WTC11 (cell line): ENCODE data around the gene TPST2. TPM values are rescaled to one million over a fixed set of nuclear protein-coding genes. Genes with fewer than 3 reads are reported as not detected.

Source experiments
- ATAC-seq: fragments of 200-7000 bp; cut with Tn5 transposase; 2 replicates; pipeline ENCODE4 v1.10.0; 2021; ENCODE audit warnings: mild to moderate bottlenecking, moderate library complexity
- CTCF ChIA-PET: fragments of 300-600 bp; sonication (Branson Sonifier 250); formaldehyde crosslinking; loops from one replicate; lab custom pipeline; 2021; ENCODE audit warnings: antibody characterized with exemption; lab: Charles Lee
- POLR2A ChIA-PET: fragments of 350-600 bp; sonication (Branson Sonifier 250); formaldehyde crosslinking; loops from one replicate; lab custom pipeline; 2021; ENCODE audit warnings: antibody characterized with exemption; lab: Charles Lee
- DNase-seq: peaks from one replicate; pipeline ENCODE4 v3.0.0; 2021; ENCODE audit warnings: low spot score
- H3K27ac Mint-ChIP-seq: 2 replicates; pipeline ENCODE4 v1.8.0; 2021; ENCODE audit warnings: mixed read lengths
- H3K27me3 Mint-ChIP-seq: 2 replicates; pipeline ENCODE4 v1.8.0; 2021; ENCODE audit warnings: low read depth, mild to moderate bottlenecking, moderate library complexity, mixed read lengths
- H3K36me3 Mint-ChIP-seq: 2 replicates; pipeline ENCODE4 v1.8.0; 2021; ENCODE audit warnings: mixed read lengths
- H3K4me1 Mint-ChIP-seq: 2 replicates; pipeline ENCODE4 v1.8.0; 2022; ENCODE audit warnings: mixed read lengths
- H3K4me3 Mint-ChIP-seq: 2 replicates; pipeline ENCODE4 v1.8.0; 2021; ENCODE audit warnings: mild to moderate bottlenecking, moderate library complexity, mixed read lengths
- H3K9me3 Mint-ChIP-seq: 2 replicates; pipeline ENCODE4 v1.8.0; 2021; ENCODE audit warnings: mixed read lengths
- ATF1 ChIP-seq: sonication (generic); formaldehyde crosslinking; IDR thresholded peaks from 2 replicates; pipeline ENCODE4 v1.8.1; 2023; ENCODE audit warnings: mild to moderate bottlenecking, moderate library complexity, missing genetic modification reagents
- ATF6 ChIP-seq: sonication (generic); formaldehyde crosslinking; IDR thresholded peaks from 2 replicates; pipeline ENCODE4 v1.8.1; 2023; ENCODE audit warnings: mild to moderate bottlenecking, missing genetic modification reagents
- CREB1 ChIP-seq: sonication (generic); formaldehyde crosslinking; IDR thresholded peaks from 2 replicates; pipeline ENCODE4 v1.8.0; 2023; ENCODE audit warnings: mild to moderate bottlenecking, missing genetic modification reagents
- EMX1 ChIP-seq: fragments of 250-450 bp; sonication (Bioruptor Pico); IDR thresholded peaks from 2 replicates; pipeline ENCODE4 v1.8.0; 2021; ENCODE audit warnings: mild to moderate bottlenecking
- ESRRA ChIP-seq: sonication (generic); formaldehyde crosslinking; IDR thresholded peaks from 2 replicates; pipeline ENCODE4 v1.8.1; 2022; ENCODE audit warnings: mild to moderate bottlenecking, missing genetic modification reagents, borderline replicate concordance
- ETV6 ChIP-seq: sonication (generic); formaldehyde crosslinking; IDR thresholded peaks from 2 replicates; pipeline ENCODE4 v1.8.1; 2022; ENCODE audit warnings: mild to moderate bottlenecking, missing genetic modification reagents
- JUN ChIP-seq: sonication (generic); formaldehyde crosslinking; IDR thresholded peaks from 2 replicates; pipeline ENCODE4 v1.8.0; 2023; ENCODE audit warnings: mild to moderate bottlenecking, missing genetic modification reagents
- KAT7 ChIP-seq: sonication (generic); formaldehyde crosslinking; IDR thresholded peaks from 2 replicates; pipeline ENCODE4 v1.8.1; 2023; ENCODE audit warnings: missing genetic modification reagents, mild to moderate bottlenecking, borderline replicate concordance
- RELA ChIP-seq: sonication (generic); formaldehyde crosslinking; IDR thresholded peaks from 2 replicates; pipeline ENCODE4 v1.8.1; 2022; ENCODE audit warnings: missing genetic modification reagents, mild to moderate bottlenecking, borderline replicate concordance
- SP1 ChIP-seq: sonication (generic); formaldehyde crosslinking; conservative IDR thresholded peaks from 2 replicates; pipeline ENCODE4 v1.8.1; 2022; ENCODE audit warnings: missing genetic modification reagents
- TCF7 ChIP-seq: sonication (generic); formaldehyde crosslinking; IDR thresholded peaks from 2 replicates; pipeline ENCODE4 v1.8.0; 2022; ENCODE audit warnings: mild to moderate bottlenecking, low read depth, missing genetic modification reagents, moderate library complexity
- USF2 ChIP-seq: sonication (generic); formaldehyde crosslinking; IDR thresholded peaks from 2 replicates; pipeline ENCODE4 v1.8.1; 2023; ENCODE audit warnings: mild to moderate bottlenecking, missing genetic modification reagents, moderate library complexity
- ZNF121 ChIP-seq: sonication (generic); formaldehyde crosslinking; IDR thresholded peaks from 2 replicates; pipeline ENCODE4 v1.8.0; 2023; ENCODE audit warnings: missing genetic modification reagents
- ZNF138 ChIP-seq: sonication (generic); formaldehyde crosslinking; conservative IDR thresholded peaks from 2 replicates; pipeline ENCODE4 v1.8.1; 2022; ENCODE audit warnings: mild to moderate bottlenecking, moderate library complexity, missing genetic modification reagents
- ZNF263 ChIP-seq: sonication (generic); formaldehyde crosslinking; IDR thresholded peaks from 2 replicates; pipeline ENCODE4 v1.8.1; 2022; ENCODE audit warnings: low read depth, mild to moderate bottlenecking, moderate library complexity, missing genetic modification reagents
- ZNF396 ChIP-seq: fragments of 250-450 bp; sonication (Bioruptor Pico); IDR thresholded peaks from 2 replicates; pipeline ENCODE4 v1.8.0; 2021; ENCODE audit warnings: mild to moderate bottlenecking, moderate library complexity, borderline replicate concordance
- ZNF671 ChIP-seq: fragments of 250-450 bp; sonication (Bioruptor Pico); IDR thresholded peaks from 2 replicates; pipeline ENCODE4 v1.8.0; 2021; ENCODE audit warnings: mild to moderate bottlenecking
- total RNA-seq: library from RNA; stranded (reverse); gene quantifications from 3 replicates; pipeline ENCODE4 v1.2.3, GENCODE V29; 2021
- TF ChIP-seq, protein P1 (sequence below): fragments of 250-450 bp; sonication (Bioruptor Pico); IDR thresholded peaks from 2 replicates; pipeline ENCODE4 v1.9.0; 2021; ENCODE audit warnings: moderate library complexity, mild to moderate bottlenecking, inconsistent platforms, borderline replicate concordance
- TF ChIP-seq, protein P2 (sequence below): sonication (generic); formaldehyde crosslinking; IDR thresholded peaks from 2 replicates; pipeline ENCODE4 v1.8.0; 2022; ENCODE audit warnings: mild to moderate bottlenecking, missing genetic modification reagents
- TF ChIP-seq, protein P3 (sequence below): fragments of 250-450 bp; sonication (Bioruptor Pico); conservative IDR thresholded peaks from 2 replicates; pipeline ENCODE4 v1.9.0; 2021; ENCODE audit warnings: mild to moderate bottlenecking
- TF ChIP-seq, protein P4 (sequence below): sonication (generic); formaldehyde crosslinking; IDR thresholded peaks from 2 replicates; pipeline ENCODE4 v1.8.0; 2022; ENCODE audit warnings: mild to moderate bottlenecking, missing genetic modification reagents
- TF ChIP-seq, protein P5 (sequence below): fragments of 250-450 bp; sonication (Bioruptor Pico); IDR thresholded peaks from 2 replicates; pipeline ENCODE4 v1.9.0; 2021; ENCODE audit warnings: mild to moderate bottlenecking

TPST2 gene
- total RNA-seq, 1 experiment from 2014 or later, result 84.2 TPM

- TF ChIP-seq, protein P1, sequence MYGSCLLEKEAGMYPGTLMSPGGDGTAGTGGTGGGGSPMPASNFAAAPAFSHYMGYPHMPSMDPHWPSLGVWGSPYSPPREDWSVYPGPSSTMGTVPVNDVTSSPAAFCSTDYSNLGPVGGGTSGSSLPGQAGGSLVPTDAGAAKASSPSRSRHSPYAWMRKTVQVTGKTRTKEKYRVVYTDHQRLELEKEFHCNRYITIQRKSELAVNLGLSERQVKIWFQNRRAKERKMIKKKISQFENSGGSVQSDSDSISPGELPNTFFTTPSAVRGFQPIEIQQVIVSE (CRISPR knock-in tag), result no peak
- TF ChIP-seq SP1 (CRISPR knock-in tag), result no peak
- TF ChIP-seq ESRRA (CRISPR knock-in tag), result no peak
- TF ChIP-seq EMX1 (CRISPR knock-in tag), result no peak
- TF ChIP-seq ZNF138 (CRISPR knock-in tag), result no peak
- no peak for TF ChIP-seq RELA
Observed at GRCh38 chr22:26604368-26604767, 14.4 kb upstream of the TPST2 start (continued).

DNA sequence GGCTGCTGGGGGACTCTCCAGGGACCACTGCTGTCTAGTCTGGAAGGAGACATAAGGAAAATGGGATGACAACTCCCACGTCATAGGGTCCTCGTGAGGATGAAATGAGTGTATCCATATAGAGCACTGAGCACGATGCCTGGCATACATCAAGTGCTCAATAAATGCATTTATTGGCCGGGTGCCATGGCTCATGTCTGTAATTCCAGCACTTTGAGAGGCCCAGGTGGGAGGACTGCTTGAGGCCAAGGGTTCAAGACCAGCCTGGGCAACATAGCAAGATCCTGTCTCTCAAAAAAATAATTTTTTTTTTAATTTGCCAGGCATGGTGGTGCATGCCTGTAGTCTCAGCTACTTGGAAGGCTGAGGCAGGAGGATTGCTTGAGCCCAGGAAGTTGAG lies 12.2 kb upstream of the TPST2 start:
- Mint-ChIP-seq H3K27ac (no peak overlapping the region), H3K4me3 (no peak overlapping the region), H3K4me1 (peaks cover 2% of the 10 kb centered on the region), H3K27me3 (peaks cover 8% of the 10 kb centered on the region), H3K9me3 (no peaks in the 10 kb centered on the region), H3K36me3 (no peaks in the 10 kb centered on the region)
- ATAC-seq, result no peak
- CTCF ChIA-PET, result no interaction called here
- TF ChIP-seq ATF1 (no peak), ETV6 (no peak), JUN (CRISPR knock-in tag) (no peak), ZNF396 (no peak), ZNF263 (CRISPR knock-in tag) (no peak), KAT7 (CRISPR knock-in tag) (no peak), CREB1 (CRISPR knock-in tag) (no peak), ATF6 (CRISPR knock-in tag) (no peak), ZNF671 (CRISPR knock-in tag) (no peak), TCF7 (CRISPR knock-in tag) (no peak), USF2 (CRISPR knock-in tag) (no peak), ZNF121 (CRISPR knock-in tag) (no peak; the same call in 1 of the 2 replicates)
- TF ChIP-seq, protein P2, sequence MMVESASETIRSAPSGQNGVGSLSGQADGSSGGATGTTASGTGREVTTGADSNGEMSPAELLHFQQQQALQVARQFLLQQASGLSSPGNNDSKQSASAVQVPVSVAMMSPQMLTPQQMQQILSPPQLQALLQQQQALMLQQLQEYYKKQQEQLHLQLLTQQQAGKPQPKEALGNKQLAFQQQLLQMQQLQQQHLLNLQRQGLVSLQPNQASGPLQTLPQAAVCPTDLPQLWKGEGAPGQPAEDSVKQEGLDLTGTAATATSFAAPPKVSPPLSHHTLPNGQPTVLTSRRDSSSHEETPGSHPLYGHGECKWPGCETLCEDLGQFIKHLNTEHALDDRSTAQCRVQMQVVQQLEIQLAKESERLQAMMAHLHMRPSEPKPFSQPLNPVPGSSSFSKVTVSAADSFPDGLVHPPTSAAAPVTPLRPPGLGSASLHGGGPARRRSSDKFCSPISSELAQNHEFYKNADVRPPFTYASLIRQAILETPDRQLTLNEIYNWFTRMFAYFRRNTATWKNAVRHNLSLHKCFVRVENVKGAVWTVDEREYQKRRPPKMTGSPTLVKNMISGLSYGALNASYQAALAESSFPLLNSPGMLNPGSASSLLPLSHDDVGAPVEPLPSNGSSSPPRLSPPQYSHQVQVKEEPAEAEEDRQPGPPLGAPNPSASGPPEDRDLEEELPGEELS, result no peak
- TF ChIP-seq, protein P3, sequence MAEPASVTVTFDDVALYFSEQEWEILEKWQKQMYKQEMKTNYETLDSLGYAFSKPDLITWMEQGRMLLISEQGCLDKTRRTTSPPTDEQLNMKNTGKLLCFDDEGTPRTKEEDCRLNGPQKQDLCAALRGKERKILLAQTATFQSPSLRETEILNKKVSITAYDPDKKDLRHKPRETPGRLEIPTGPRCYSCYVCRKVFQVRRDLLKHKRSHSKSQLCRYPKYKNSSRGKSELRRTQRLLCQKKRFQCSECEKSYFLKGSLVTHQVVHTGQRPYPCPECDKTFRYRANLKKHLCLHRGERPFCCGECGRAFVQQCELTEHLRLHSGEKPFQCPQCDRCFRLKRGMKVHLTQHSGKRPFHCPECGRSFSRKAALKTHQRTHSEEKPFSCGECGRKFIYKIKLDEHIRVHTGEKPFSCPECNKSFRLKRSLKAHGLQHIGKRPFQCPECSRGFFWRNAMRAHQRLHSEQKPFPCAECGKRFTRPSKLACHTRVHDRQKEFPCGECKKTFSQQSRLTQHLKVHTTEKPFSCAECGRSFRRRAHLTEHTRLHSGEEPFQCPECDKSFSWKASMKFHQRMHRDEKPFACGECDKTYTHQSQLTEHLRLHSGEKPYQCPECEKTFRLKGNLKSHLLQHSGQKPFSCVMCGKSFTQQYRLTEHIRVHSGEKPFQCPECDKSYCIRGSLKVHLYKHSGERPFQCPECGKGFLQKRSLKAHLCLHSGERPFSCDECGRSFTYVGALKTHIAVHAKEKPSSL (CRISPR knock-in tag), result no peak
- TF ChIP-seq, protein P4, sequence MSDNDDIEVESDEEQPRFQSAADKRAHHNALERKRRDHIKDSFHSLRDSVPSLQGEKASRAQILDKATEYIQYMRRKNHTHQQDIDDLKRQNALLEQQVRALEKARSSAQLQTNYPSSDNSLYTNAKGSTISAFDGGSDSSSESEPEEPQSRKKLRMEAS (CRISPR knock-in tag), result no peak
- TF ChIP-seq, protein P5, sequence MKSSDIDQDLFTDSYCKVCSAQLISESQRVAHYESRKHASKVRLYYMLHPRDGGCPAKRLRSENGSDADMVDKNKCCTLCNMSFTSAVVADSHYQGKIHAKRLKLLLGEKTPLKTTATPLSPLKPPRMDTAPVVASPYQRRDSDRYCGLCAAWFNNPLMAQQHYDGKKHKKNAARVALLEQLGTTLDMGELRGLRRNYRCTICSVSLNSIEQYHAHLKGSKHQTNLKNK (CRISPR knock-in tag), result no peak
- no peak for DNase-seq
- POLR2A ChIA-PET, result no interaction called here
